KBM-7 (cell line): ENCODE measurements around the gene VEPH1.

ENCODE experiments used
- DNase-seq: peaks from one replicate; pipeline ENCODE4 v3.0.0-alpha.2; 2015
- in situ Hi-C: fragments of 300-500 bp; cut with MboI; formaldehyde crosslinking; loops from 2 replicates; pipeline ENCODE4 v1.14.3; 2020; ENCODE audit warnings: low sequenced_read_pairs, low pct_unique_long_range_greater_than_20kb, mixed read lengths

Gene VEPH1

DNA sequence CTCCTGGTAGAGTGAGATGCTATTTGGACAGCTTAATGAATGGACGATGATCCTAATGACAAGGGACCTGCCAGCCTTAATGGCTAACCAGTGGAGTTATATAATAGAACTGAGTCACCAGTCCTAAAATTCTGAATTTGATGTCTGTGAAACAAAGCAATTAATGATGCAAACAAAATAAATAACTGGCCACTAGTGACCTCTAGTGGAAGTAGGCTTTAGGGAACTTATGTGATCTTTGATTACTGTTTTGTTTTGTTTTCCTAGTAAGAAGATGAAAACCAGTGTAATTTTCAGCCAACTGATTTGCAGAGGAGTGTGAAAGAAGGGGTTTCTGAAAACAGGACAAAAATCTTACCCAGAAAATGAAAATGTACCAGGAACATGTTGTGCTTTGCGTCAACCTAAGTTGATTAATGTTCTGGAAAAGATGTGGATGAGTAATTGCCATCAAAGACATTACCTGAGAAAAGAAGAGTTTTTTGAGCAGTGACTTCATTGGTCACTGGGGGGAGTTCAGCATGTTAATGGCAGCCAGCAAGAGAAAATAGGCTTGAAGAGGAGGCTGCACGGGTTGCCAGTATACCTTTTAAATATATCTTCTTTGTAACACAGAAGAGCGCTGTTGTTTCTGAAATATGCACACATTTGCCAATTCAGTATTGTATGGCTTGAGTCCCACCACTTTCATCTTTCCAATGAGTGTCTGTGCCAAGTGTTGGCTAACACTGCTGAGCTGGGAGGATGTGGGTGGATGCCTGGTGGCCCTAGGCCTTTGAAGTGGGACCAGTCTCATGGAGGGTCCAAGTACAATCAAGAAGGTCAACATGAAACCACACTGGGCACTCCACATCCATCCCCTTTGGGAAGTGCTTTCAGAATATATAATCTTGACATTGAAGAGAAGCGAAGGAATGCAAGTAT is 9.3 kb downstream of the VEPH1 start:
- in situ Hi-C loops, result loop anchor here (10.0 kb wide), 1 partner anchor 289 kb away; no protein-coding TSS in a partner anchor
- DNase-seq, result peak; percentile 49

DNA sequence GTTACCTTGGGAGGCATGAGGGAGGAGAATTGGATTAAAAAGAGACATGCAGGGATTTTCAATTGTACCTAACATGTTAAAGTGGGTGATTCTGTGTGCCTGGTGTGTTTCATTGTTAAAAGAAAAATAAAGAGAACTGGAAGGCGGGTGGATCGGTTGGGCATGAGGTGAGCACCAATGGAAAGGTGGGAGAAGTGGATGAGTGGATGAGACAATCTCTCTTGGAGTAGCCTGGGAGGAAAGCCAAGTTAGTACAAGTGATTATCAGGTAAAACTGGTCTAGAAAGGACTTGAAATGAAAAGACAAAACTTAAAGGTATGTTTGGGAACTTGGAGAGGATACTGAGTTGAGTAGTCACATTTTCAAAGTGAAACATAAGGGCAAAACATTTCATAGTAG is 12.1 kb downstream of the VEPH1 start:
- DNase-seq, result no peak
- in situ Hi-C loops, result loop anchor here (10.0 kb wide), 1 partner anchor 286 kb away; no protein-coding TSS in a partner anchor

DNA sequence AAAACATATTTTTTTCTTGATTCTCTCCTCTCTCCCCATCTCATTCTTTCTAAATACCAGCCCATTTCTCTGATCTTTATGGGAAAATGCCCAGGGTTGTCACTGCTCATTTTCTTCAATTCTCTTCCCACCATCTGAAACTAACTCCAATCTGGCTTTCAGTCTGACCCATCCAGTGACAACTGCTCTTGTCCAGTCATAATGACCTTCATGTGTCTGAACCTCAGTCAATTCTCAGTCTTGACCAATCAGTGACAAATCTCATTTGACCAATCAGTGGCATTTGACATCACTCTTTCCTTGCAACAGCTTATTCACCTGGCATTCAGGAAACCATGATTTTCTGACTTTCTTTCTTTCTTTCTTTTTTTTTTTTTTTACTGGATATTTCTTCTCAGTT is 15.1 kb downstream of the VEPH1 start:
- in situ Hi-C loops, result no loop called here
- DNase-seq, result no peak

DNA sequence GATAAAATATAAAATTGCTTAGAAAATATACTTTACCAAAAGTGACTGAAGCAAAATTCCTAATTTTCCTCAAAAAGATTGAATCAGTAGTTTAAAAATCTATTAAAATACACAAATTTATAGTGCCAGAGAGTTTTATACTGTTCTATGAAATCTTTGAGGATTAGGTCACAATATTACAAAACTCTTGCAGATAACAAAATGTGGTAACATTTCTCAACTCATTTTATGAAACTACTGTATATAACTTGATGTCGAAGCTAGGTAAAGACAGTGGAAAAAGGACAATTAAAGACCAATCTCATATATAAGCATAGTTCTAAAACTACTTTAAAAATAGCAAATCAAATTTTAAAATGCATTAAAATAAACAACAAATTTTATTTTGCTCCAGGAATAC is 15.9 kb downstream of the VEPH1 start:
- in situ Hi-C loops, result no loop called here
- DNase-seq, result no peak

DNA sequence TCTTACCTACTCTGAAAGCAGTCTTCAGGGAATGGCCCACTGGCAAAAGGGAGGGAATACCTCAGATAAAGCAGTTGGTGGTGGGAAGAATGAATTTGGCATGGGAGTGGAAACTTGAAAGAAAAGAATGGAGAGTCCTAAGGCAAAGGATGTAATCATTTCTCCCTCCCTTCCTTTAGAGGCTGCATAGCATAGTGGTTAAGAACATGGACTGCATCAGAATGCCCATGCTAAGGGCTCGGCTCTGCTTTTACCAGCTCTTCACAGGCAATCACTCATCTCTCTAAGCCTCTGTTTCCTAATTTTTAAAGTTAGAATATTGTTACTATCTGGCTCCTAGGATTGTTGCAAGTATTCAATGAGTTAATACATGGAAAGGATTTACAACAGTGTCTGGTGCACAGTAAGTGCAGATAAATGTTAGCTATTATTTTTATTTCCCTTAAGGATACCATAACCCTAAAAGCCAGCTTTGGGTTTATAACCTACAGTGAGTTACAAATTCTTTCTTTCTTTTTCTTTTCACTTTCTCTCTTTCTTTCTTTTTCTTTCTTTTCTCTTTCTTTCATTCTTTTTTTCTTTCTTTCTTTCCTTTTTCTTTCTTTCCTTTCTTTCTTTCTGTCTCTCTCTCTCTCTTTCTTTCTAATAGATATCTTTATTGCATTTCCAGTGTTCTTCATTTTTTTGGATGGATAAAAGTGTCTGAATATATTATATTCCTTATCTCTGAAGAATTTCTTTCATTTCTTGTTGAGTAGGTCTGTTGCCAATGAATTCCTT is 23.6 kb downstream of the VEPH1 start:
- in situ Hi-C loops, result no loop called here
- no peak for DNase-seq

DNA sequence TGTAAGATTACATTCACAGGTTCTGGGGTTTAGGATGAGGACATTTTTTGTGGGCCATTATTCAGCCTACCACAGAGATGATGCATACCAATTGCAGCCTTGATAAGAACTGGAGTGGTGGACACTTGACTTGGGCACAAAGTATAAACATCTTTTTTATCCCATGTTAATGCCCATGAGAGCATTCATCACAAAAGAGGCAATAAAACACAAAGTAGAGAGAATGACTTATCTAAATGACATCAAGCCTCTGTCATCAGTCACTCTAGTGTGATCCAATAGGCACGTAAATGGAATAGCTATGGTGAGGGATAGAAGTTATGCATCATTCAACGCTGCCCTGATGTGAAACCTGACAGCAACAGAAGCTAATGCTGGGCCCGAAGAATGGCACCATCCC is 25.8 kb downstream of the VEPH1 start:
- in situ Hi-C loops, result no loop called here
- DNase-seq, result no peak

DNA sequence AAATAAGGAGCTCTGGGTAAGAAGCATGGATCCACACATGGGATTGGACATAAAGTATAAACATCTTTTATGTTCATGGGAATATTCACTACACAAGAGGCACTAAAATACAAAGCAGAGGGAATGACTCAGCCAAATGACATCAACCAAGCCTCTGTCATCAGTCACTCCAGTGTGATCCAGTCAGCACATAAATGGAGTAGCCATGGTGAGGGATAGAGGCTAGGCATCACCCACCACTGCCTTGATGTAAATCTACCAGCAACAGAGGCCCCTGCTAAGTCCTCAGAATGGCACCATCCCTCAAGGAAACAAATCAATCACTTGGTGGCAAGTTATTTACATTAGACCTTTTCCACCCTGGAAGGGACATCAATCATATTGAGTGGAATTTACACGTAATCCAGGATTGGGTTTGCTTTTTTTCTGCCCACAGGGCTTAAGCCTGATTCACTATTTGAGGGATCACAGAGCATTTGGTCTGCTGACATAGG is 27.2 kb downstream of the VEPH1 start:
- no peak for DNase-seq
- in situ Hi-C loops, result no loop called here

DNA sequence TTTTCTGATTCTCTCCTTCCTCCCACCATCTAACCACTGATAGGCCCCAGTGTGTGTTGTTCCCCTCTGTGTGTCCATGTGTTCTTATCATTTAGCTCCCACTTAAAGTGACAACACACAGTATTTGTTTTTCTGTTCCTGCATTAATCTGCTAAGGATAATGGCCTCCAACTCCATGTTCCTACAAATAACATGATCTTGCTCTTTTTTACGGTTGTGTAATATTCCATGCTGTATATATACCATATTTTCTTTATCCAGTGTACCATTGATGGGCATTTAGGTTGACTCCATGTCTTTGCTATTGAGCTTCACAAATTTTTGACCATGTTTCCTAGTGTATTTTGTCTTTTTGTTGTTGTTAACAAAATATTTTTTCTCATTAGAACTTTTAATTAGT is 30.6 kb downstream of the VEPH1 start:
- DNase-seq, result no peak
- in situ Hi-C loops, result no loop called here

DNA sequence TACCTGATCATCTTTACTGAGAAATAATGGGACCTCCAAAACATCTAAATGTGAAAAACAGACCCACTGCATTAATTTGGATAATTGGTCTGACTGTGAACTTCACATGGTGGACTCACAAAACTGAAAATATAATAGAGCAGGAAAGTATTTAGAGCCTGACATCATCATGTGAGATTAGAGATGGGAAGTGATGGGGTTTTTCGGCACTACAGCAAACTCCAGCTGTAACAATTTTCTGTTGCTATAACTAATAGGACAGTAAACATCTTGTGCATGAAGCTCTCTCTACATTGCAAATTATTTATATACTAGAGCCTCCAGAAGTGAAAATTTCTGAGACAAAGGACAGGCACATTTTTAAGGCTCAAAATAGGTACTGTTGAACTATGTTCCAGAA is 32.2 kb downstream of the VEPH1 start:
- no peak for DNase-seq
- in situ Hi-C loops, result no loop called here

DNA sequence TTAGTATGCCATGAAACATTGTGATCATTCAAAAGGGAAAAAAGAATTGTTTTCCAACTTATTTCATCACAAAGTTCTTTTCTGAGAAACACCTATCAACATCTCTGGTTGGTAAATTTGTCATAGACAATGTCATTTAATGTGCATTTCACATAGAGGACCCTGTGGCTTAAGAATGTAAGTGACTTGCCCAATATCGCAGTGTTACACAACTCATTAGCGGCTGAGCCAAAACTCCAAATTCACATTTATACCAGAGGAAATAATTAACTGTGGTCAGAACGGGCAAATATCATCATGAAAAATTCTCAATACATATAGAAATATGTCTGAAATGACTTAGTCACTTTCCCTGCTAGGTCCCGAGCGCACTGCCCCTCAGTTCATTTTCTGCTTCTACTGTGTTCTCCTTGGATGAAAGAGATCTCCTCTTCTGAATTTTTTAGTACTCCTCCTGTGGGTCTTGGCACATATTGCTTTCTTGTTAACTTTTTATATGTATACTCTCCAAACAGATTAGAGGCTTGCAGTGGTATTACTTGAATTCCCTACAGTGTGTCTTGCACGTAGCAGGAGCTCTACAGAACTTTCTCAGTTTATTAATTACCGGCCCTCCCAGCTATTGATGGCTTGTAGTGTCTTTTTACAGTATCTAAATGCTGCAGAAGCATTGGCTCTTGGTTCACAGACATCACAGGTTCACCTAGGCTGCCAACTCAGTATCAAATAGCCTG is 33.5 kb downstream of the VEPH1 start:
- in situ Hi-C loops, result no loop called here
- DNase-seq, result no peak

DNA sequence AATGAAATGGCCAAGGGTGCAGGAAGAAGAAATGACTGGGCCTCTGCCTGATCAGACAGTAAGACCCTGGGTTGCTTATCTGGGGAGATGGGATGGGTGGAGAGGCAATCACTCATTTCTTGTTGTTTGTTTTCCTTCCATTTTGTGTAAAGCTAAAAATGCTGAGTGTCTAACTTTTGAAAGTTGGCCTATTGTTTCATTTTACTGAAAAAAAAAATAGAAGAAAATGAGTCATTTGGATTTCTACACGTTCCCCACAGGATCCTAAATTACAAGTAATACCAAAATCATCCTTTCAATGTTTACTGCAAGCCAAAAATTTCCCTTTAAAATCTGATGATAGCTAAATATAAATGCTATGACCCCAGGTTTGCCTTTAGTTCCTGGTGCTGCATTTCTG is 36.0 kb downstream of the VEPH1 start:
- no peak for DNase-seq
- in situ Hi-C loops, result no loop called here

DNA sequence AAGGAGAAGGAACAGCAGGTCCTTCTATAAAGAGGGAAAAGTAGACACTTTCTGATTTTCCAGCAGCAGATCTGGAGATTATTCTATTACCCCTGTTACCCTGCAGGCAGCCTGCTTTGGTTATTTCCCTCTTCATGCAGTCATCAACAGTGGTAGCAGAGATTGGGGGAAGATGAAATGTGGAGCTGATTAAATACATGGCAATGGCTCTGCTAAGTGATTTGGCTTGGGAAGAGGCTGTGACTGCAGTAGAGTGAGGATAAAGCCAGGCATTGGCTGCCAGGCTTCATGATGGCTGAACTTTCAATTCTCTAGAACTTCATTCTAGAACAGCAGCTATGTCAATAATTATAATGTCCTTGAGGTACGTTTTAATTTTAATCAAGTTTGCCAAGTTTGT is 37.5 kb downstream of the VEPH1 start:
- DNase-seq, result no peak
- in situ Hi-C loops, result no loop called here

DNA sequence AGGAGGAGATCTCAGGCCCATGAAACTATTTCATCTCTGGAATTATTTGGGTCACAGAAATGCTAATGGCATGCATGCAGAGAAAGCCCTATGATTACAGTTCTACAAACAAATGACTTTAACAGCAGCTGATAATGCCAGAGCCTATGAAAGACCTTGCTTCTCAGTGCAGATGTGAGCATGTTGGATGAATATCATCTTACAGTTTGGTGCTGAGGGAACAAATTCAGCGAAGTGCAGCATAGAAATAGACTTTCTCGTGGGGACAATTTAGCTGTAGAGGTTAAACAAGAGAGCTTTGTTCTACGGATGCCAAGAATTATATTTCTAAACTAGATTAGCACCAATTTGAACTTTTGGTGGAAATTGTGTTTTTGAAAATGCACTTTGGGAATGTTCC is 38.9 kb downstream of the VEPH1 start:
- in situ Hi-C loops, result no loop called here

DNA sequence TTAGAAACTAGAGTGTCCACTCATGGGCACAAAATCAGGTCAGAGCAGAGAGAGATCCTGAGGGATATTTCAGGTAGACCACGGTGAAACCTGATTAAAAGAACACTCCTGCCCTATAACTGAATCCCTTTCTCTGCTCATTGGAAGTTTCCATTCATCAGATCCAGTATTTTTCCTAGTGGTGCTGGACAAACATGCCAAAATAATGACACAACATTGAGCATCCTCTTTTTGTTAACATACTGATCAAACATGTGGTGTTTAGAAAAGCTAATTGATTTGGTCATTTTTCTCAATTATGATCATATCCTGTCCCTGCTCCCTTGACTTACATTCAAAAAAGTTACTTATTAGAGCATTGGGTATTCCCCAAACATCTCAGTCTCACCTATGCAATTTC is 39.4 kb downstream of the VEPH1 start:
- DNase-seq, result no peak
- in situ Hi-C loops, result no loop called here

More for the DNA sequence above, 38.9 kb downstream of the VEPH1 start:
- no peak for DNase-seq

DNA sequence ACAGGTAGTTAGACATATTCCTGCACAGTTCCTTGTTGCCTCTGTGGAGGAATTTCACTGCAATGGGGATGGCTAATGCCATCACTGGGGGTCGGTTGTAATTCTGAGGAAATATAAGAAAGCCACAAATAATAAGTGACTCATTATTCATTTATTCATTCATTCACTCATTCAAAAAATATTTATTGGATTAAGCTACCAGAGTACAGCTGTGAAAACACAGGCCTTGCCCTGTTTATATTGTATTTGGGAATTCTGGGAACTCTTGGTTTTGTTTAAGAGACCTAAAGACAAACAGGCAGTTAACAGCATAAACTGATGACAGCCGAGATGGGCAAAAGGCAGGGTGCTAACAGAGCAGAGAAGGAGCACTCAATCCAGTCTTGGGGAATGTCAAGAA is 43.0 kb downstream of the VEPH1 start:
- no peak for DNase-seq

DNA sequence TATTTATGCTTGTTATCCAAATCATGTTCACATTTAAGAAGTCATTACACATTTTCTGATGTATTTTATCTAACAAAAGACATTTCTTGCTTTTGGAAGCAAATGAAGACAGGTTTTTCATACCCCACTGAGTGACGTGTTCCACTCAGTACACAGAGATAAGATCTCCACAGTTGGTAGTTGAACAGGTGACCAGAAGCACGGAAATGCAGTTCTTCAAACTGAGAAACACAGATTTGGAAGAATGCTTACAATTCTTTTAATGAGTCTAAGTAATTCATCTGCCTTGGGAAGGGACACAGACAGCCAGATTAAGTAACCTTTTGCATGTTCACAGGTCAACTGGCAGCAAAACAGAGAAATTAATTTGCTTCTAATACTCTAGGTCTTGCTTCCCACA is 43.5 kb downstream of the VEPH1 start:
- in situ Hi-C loops, result no loop called here
- no peak for DNase-seq

More for the DNA sequence above, 43.0 kb downstream of the VEPH1 start:
- in situ Hi-C loops, result no loop called here

DNA sequence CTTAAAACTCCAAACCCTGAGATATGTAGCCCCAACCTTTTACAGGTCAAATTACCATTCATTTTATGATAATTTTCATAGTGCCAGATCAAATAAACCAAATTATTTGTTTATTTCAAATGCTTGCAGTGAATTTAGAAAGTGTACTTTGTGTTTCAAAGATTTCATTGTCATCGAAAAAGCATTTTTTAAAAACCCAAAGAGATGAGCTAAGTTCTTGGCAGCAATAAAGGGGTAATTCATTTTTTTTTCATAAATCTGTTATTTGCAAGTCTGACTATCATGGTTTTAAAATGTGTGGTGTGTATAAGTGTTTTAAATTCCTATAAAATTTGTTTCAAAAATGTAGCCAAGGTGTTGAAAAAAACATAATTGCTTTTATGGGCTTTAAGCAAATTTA is 49.4 kb downstream of the VEPH1 start:
- no peak for DNase-seq
- in situ Hi-C loops, result no loop called here

DNA sequence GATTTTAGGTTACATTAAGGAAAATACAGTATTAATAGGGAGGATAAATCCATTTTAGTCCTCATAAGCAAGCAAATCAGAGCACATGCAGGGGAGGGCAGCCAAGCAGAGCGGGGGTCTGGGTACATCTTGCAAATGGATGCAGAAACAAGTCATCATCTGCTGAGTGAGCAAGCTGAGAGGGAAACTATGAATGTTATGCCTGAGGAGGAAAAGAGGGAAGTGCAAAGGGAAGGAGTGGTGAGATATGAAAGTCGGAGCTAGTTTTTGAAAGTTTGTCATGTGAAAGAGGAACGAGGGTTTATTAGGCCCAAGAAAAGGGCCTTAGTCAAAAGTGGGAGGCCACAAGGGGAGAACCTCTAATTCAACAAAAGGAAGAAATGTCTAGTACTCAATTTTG is 51.1 kb downstream of the VEPH1 start:
- peak; percentile 30 for DNase-seq
- in situ Hi-C loops, result no loop called here

DNA sequence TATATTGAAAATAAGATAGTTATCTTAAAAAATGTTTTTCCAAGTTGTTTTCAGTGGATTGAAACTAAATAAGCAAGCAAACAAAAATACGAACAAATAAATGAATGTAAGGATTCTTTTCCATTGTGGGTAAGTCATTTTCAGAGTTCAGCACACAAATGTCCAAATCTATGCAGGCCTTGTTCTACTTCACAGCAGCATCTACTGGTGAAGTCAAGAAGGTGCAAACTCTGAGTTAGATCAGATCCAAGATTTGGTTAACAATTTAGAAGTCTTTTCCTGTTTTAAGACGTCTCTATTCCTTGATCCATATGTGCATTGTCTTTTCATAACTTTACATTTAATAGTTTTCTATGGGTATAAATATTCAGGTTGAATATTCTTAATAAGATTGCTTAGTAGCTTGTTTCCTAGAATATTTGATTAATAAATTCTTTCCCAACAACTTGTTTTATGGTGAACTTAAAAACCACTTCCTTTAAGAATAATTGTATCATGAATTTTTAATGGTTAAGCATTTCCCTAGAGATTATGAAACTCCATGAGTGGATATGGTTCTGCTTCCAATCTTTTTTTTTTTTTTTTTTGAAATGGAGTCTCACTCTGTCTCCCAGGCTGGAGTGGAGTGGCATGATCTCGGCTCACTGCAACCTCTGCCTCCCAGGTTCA is 56.1 kb downstream of the VEPH1 start:
- in situ Hi-C loops, result no loop called here
- peak; percentile 6 for DNase-seq
